ENCODE measurements around the gene SEC31A.

The SEC31A gene

DNA sequence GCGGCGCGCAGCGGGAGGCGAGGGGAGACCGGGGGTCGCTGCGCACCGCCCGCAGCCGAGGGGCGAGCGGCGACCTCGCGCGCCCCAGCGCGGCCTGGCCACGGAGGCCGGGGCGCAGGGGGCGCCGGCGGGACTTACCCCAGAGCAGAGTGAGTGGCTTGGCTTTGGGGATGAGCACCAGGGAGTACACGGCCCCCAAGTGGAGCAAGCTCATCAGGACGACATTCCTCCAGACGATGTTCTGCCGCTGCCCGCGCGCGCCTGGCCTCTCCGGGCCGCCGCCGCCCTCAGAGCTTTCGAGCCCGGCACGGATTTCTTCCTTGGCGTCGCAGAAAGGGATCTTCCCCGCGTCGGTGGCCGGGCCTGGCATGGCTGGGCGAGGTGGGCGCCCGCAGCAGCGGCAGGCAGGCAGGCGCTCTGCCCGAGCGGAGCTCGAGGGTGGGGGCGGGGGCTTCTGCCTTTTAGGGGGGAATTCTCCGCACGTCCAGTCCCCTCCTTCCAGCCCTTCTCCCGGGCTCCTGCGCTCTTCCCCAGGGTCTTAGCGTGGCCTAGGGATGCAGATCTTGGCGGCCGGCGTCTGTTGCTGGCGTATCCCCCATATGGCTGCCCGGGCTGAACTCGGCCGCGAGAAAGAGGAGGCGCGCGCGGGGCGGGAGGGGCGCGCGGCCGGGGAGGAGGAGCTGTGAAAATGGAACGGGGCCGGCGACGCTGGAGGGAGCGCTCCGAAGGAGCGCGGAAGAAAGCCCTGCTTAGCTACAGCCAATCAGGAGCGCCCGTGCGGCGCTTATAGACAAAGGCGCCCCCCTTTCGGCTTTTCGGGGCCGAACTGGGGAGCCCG is 92.6 kb downstream of the SEC31A start, which contains the start of gene SCD5:
Gene SCD5, minus strand, starts transcription at position 629 of the 838 bp plus-strand sequence. Its CDS starts 259 bp downstream, at position 370.
- Histone ChIP-seq H3K4me2 (ENCODE audit: low read length, poor library complexity, severe bottlenecking) (peak within 1 kb of the TSS; percentile 96), H2BK120ac (ENCODE audit: low read depth, low read length) (no peak within 1 kb of the TSS)

DNA sequence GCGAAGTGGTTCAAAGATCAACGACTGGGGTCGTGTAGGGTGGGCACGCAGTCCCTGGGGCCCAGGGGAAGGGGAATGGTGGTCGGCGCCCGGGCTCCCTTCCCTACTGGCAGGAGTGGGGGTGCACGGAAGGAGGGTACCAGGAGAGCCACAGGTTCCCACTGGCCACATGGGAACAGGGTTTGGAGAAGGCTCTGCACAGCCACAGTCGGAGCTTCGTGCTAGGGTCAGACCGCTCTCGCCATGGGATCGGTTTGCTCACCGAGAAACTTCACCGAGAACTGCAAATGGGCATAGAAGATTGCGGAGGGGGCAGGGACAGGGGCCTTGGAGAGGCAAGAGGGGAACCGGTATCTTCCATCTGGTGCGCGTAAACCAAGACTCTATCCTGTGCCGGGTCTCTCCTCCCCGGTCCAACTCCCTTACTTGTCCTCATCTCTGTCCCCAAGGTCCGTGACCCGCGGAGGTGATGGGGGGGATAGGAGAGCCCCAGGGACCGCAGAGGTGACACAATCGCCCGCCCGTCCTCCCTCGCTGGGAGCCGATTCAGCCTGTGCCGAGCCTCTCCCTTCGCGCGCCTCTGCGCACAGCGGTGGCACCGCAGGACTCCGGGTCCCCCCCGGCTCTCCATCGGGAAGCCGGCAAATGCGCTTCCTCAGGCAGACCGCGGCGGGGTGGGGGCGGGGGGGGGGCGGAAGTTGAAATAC is 93.4 kb downstream of the SEC31A start:
- Histone ChIP-seq H3K9ac (ENCODE audit: low read length) (peak overlapping the region; percentile 56), H2AFZ (ENCODE audit: low read depth, low read length) (no peak overlapping the region), H3K4ac (ENCODE audit: low read depth in 1 of 2, low read length in 2 of 2) (no peak overlapping the region), H4K8ac (ENCODE audit: low read length) (no peak overlapping the region), H2BK5ac (ENCODE audit: low read depth, low read length, poor library complexity, severe bottlenecking) (peak overlapping the region; percentile 9), H3K4me3 (ENCODE audit: insufficient read depth in 1 of 2, low read depth in 1 of 2, low read length in 2 of 2) (peak overlapping the region; percentile 84 to 86), H3K4me2 (ENCODE audit: low read length, poor library complexity, severe bottlenecking) (peak overlapping the region; percentile 96), H3K23ac (ENCODE audit: low read length in 2 of 2) (peak overlapping the region in 1 of 2 experiments; percentile 63), H3K36me3 (ENCODE audit: control insufficient read depth in 1 of 2, insufficient read depth in 2 of 2, low read depth in 1 of 2, low read length in 2 of 2) (peaks cover 0 to 8% of the 10 kb centered on the region in 2 experiments), H2AK5ac (ENCODE audit: low read length, severe bottlenecking) (no peak overlapping the region), H3K4me1 (ENCODE audit: control insufficient read depth, insufficient read depth, low read depth, low read length) (peaks cover 12% of the 10 kb centered on the region), H4K91ac (ENCODE audit: low read length) (no peak overlapping the region), H3K79me1 (replicated peaks; ENCODE audit: low read length, poor library complexity, severe bottlenecking) (peaks cover 23% of the 10 kb centered on the region), H2BK15ac (ENCODE audit: low read depth, poor library complexity, severe bottlenecking) (no peak overlapping the region), H3K18ac (ENCODE audit: low read depth in 1 of 2, low read length in 2 of 2) (peak overlapping the region in 1 of 2 experiments; percentile 10), H2BK12ac (ENCODE audit: low read length in 2 of 2) (no peak overlapping the region), H3K27me3 (ENCODE audit: control insufficient read depth in 1 of 2, insufficient read depth in 1 of 2, low read length in 2 of 2) (peaks cover 0 to 13% of the 10 kb centered on the region in 2 experiments), H3K14ac (ENCODE audit: low read length in 2 of 2) (no peak overlapping the region), H3K27ac (ENCODE audit: low read length, poor library complexity, severe bottlenecking) (no peak overlapping the region), H2BK120ac (ENCODE audit: low read depth, low read length) (no peak overlapping the region), H3K9me3 (ENCODE audit: control insufficient read depth, low read length) (no peaks in the 10 kb centered on the region)
- 4% methylated on average over 29 of the region's 47 CpGs for WGBS
- peak; percentile 59 for DNase-seq

More for the DNA sequence above, 92.6 kb downstream of the SEC31A start, which contains the start of gene SCD5:
- H3K4me1 ChIP-seq (ENCODE audit: control insufficient read depth, insufficient read depth, low read depth, low read length): peaks cover 12% of the 10 kb centered on the region
- peak within 1 kb of the TSS; percentile 23 for H2BK15ac ChIP-seq (ENCODE audit: low read depth, poor library complexity, severe bottlenecking)
- peak within 1 kb of the TSS; percentile 51 for H2AFZ ChIP-seq (ENCODE audit: low read depth, low read length)
- H2BK12ac ChIP-seq (ENCODE audit: low read length in 2 of 2): no peak within 1 kb of the TSS
- no peak within 1 kb of the TSS for H2BK5ac ChIP-seq (ENCODE audit: low read depth, low read length, poor library complexity, severe bottlenecking)
- H3K9ac ChIP-seq (ENCODE audit: low read length): peak within 1 kb of the TSS; percentile 76
- DNase-seq: peak; percentile 80
- H4K91ac ChIP-seq (ENCODE audit: low read length): no peak within 1 kb of the TSS
- H3K4ac ChIP-seq (ENCODE audit: low read depth in 1 of 2, low read length in 2 of 2): peak within 1 kb of the TSS; percentile 19 to 71
- peak within 1 kb of the TSS; percentile 38 for H4K8ac ChIP-seq (ENCODE audit: low read length)
- H3K4me3 ChIP-seq (ENCODE audit: insufficient read depth in 1 of 2, low read depth in 1 of 2, low read length in 2 of 2): peak within 1 kb of the TSS; percentile 84 to 86
- H3K36me3 ChIP-seq (ENCODE audit: control insufficient read depth in 1 of 2, insufficient read depth in 2 of 2, low read depth in 1 of 2, low read length in 2 of 2): peaks cover 0 to 8% of the 10 kb centered on the region in 2 experiments
- under 1% methylated on average over 76 of the region's 94 CpGs for WGBS
- H2AK5ac ChIP-seq (ENCODE audit: low read length, severe bottlenecking): no peak within 1 kb of the TSS
- no peak within 1 kb of the TSS for H3K27ac ChIP-seq (ENCODE audit: low read length, poor library complexity, severe bottlenecking)
- H3K23ac ChIP-seq (ENCODE audit: low read length in 2 of 2): peak within 1 kb of the TSS in 1 of 2 experiments; percentile 35
- peak within 1 kb of the TSS; percentile 26 to 28 for H3K14ac ChIP-seq (ENCODE audit: low read length in 2 of 2)
- no peaks in the 10 kb centered on the region for H3K9me3 ChIP-seq (ENCODE audit: control insufficient read depth, low read length)
- H3K18ac ChIP-seq (ENCODE audit: low read depth in 1 of 2, low read length in 2 of 2): peak within 1 kb of the TSS; percentile 51 to 52
- peaks cover 0 to 13% of the 10 kb centered on the region in 2 experiments for H3K27me3 ChIP-seq (ENCODE audit: control insufficient read depth in 1 of 2, insufficient read depth in 1 of 2, low read length in 2 of 2)
- H3K79me1 ChIP-seq (replicated peaks; ENCODE audit: low read length, poor library complexity, severe bottlenecking): peaks cover 23% of the 10 kb centered on the region

DNA sequence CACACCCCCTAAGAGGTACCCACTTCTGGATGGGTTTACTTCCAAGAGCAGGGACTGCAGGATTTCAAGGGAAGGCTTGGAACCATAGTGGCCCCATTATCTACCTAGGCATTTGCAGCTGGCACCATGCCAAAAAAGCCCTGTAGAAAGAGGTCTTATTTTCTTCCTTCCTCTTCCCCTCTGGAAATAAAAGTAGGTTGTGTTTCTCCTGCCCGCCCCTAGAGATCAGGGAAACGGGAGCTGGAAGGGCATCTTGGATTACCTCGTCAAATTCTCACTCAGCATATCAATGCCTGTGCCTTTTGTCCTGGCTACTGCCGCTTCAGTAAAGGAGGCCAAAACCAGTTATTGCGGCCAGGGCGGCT is 93.9 kb downstream of the SEC31A start:
- H3K9me3 ChIP-seq (ENCODE audit: control insufficient read depth, low read length): no peaks in the 10 kb centered on the region
- H2BK12ac ChIP-seq (ENCODE audit: low read length in 2 of 2): no peak overlapping the region
- H3K18ac ChIP-seq (ENCODE audit: low read depth in 1 of 2, low read length in 2 of 2): peak overlapping the region in 1 of 2 experiments; percentile 10
- H3K4ac ChIP-seq (ENCODE audit: low read depth in 1 of 2, low read length in 2 of 2): no peak overlapping the region
- H3K4me3 ChIP-seq (ENCODE audit: insufficient read depth in 1 of 2, low read depth in 1 of 2, low read length in 2 of 2): peak overlapping the region; percentile 84 to 86
- H3K79me1 ChIP-seq (replicated peaks; ENCODE audit: low read length, poor library complexity, severe bottlenecking): peaks cover 26% of the 10 kb centered on the region
- no peak overlapping the region for H4K91ac ChIP-seq (ENCODE audit: low read length)
- H2AK5ac ChIP-seq (ENCODE audit: low read length, severe bottlenecking): no peak overlapping the region
- H3K36me3 ChIP-seq (ENCODE audit: control insufficient read depth in 1 of 2, insufficient read depth in 2 of 2, low read depth in 1 of 2, low read length in 2 of 2): peaks cover 0 to 8% of the 10 kb centered on the region in 2 experiments
- peaks cover 0 to 13% of the 10 kb centered on the region in 2 experiments for H3K27me3 ChIP-seq (ENCODE audit: control insufficient read depth in 1 of 2, insufficient read depth in 1 of 2, low read length in 2 of 2)
- WGBS: 13% methylated on average over 6 of the region's 6 CpGs
- peaks cover 14% of the 10 kb centered on the region for H3K4me1 ChIP-seq (ENCODE audit: control insufficient read depth, insufficient read depth, low read depth, low read length)
- peak overlapping the region; percentile 96 for H3K4me2 ChIP-seq (ENCODE audit: low read length, poor library complexity, severe bottlenecking)
- H2AFZ ChIP-seq (ENCODE audit: low read depth, low read length): no peak overlapping the region
- H3K27ac ChIP-seq (ENCODE audit: low read length, poor library complexity, severe bottlenecking): no peak overlapping the region
- no peak overlapping the region for H3K14ac ChIP-seq (ENCODE audit: low read length in 2 of 2)
- no peak overlapping the region for H4K8ac ChIP-seq (ENCODE audit: low read length)
- H3K9ac ChIP-seq (ENCODE audit: low read length): peak overlapping the region; percentile 56
- H3K23ac ChIP-seq (ENCODE audit: low read length in 2 of 2): no peak overlapping the region
- H2BK15ac ChIP-seq (ENCODE audit: low read depth, poor library complexity, severe bottlenecking): no peak overlapping the region
- H2BK120ac ChIP-seq (ENCODE audit: low read depth, low read length): no peak overlapping the region
- no peak overlapping the region for H2BK5ac ChIP-seq (ENCODE audit: low read depth, low read length, poor library complexity, severe bottlenecking)
- DNase-seq: peak; percentile 20

Data from mesenchymal stem cell (in vitro differentiated cells and primary cell).